GM23338 (cell line): Measurements from ENCODE around the gene UPF2. TPM values are rescaled to one million over a fixed set of nuclear protein-coding genes. Genes with fewer than 3 reads are reported as not detected.
A peak's percentile ranks its signal among the peaks of the same experiment; 100 is the strongest.

Source experiments
- ATAC-seq: fragments of 200-7000 bp; cut with Tn5 transposase; 3 replicates; pipeline ENCODE4 v1.9.1; 2020
- DNase-seq: peaks from one replicate; pipeline ENCODE4 v3.0.0-alpha.2; 2015; ENCODE audit warnings: low spot score
- H2AFZ ChIP-seq: fragments of 200-600 bp; sonication (generic); 2 replicates; pipeline ENCODE4 v1.8.0; 2016; ENCODE audit warnings: antibody characterized with exemption, mild to moderate bottlenecking, moderate library complexity
- H3F3A ChIP-seq: fragments of 200-600 bp; sonication (generic); replicated peaks from 2 replicates; pipeline ENCODE4 v1.8.0; 2017; ENCODE audit warnings: antibody characterized with exemption, mixed run types, low read depth
- H3K27ac ChIP-seq: fragments of 200-600 bp; sonication (generic); 2 replicates; pipeline ENCODE4 v1.6.1; 2016; ENCODE audit warnings: low read depth
- H3K27me3 ChIP-seq: fragments of 200-600 bp; sonication (generic); 2 replicates; pipeline ENCODE4 v1.8.0; 2016; ENCODE audit warnings: mild to moderate bottlenecking, mixed run types, moderate library complexity; ENCODE audit not compliant: insufficient read depth
- H3K36me3 ChIP-seq: fragments of 200-600 bp; sonication (generic); 2 replicates; pipeline ENCODE4 v1.8.0; 2016; ENCODE audit warnings: mild to moderate bottlenecking; ENCODE audit not compliant: insufficient read depth
- H3K4me1 ChIP-seq: fragments of 200-600 bp; sonication (generic); 2 replicates; pipeline ENCODE4 v1.8.0; 2016; ENCODE audit warnings: mild to moderate bottlenecking, moderate library complexity; ENCODE audit not compliant: insufficient read depth
- H3K4me2 ChIP-seq: fragments of 200-600 bp; sonication (generic); 2 replicates; pipeline ENCODE4 v1.7.1; 2017; ENCODE audit warnings: mixed run types
- H3K4me3 ChIP-seq: fragments of 200-600 bp; sonication (generic); 2 replicates; pipeline ENCODE4 v1.6.1; 2016; ENCODE audit warnings: mixed run types
- H3K79me2 ChIP-seq: fragments of 200-600 bp; sonication (generic); replicated peaks from 2 replicates; pipeline ENCODE4 v1.8.0; 2017; ENCODE audit warnings: mild to moderate bottlenecking; ENCODE audit not compliant: insufficient read depth
- H3K9me2 ChIP-seq: fragments of 200-600 bp; sonication (generic); 2 replicates; pipeline ENCODE4 v1.8.0; 2017; ENCODE audit not compliant: insufficient read depth
- H4K20me1 ChIP-seq: fragments of 200-600 bp; sonication (generic); replicated peaks from 2 replicates; pipeline ENCODE4 v1.8.0; 2017; ENCODE audit warnings: mild to moderate bottlenecking; ENCODE audit not compliant: insufficient read depth
- H3K27ac Mint-ChIP-seq: 2 replicates; pipeline ENCODE4 v1.8.0; 2020; ENCODE audit warnings: inconsistent platforms, mild to moderate bottlenecking, moderate library complexity, mixed read lengths
- H3K27me3 Mint-ChIP-seq: 3 replicates; pipeline ENCODE4 v1.8.0; 2022; ENCODE audit warnings: low read depth, mild to moderate bottlenecking, moderate library complexity, mixed read lengths, inconsistent platforms; ENCODE audit not compliant: insufficient read depth, poor library complexity
- H3K36me3 Mint-ChIP-seq: 3 replicates; pipeline ENCODE4 v1.8.0; 2021; ENCODE audit warnings: low read depth, mild to moderate bottlenecking, inconsistent platforms, moderate library complexity, mixed read lengths
- H3K4me1 Mint-ChIP-seq: 3 replicates; pipeline ENCODE4 v1.8.0; 2020; ENCODE audit warnings: mild to moderate bottlenecking, inconsistent platforms, mixed read lengths
- H3K4me3 Mint-ChIP-seq: 3 replicates; pipeline ENCODE4 v1.8.0; 2021; ENCODE audit warnings: moderate library complexity, mild to moderate bottlenecking, inconsistent platforms, mixed read lengths
- H3K9me3 Mint-ChIP-seq: 3 replicates; pipeline ENCODE4 v1.8.0; 2020; ENCODE audit warnings: moderate library complexity, mild to moderate bottlenecking, inconsistent platforms, mixed read lengths
- CREB1 ChIP-seq: fragments of 250-450 bp; sonication (Bioruptor Pico); IDR thresholded peaks from 2 replicates; pipeline ENCODE4 v1.5.0; 2020; ENCODE audit warnings: low read depth, mild to moderate bottlenecking, moderate library complexity
- CTCF ChIP-seq, 2 experiments: fragments of 200-600 bp in 1 of 2; sonication (generic) in 1 of 2; conservative IDR thresholded peaks; 2 replicates each; pipeline versions ENCODE4 v1.5.1 to v1.6.1; 2016 to 2017; ENCODE audit warnings: antibody characterized with exemption in 2 of 2, low read depth in 2 of 2, mild to moderate bottlenecking in 2 of 2, moderate library complexity in 1 of 2
- ETS1 ChIP-seq: IDR thresholded peaks from 2 replicates; pipeline ENCODE4 v1.6.1; 2016; ENCODE audit warnings: antibody characterized with exemption
- EZH2 ChIP-seq: fragments of 200-600 bp; sonication (generic); IDR thresholded peaks from one replicate; pipeline ENCODE4 v1.8.0; 2017; ENCODE audit warnings: antibody characterized with exemption, mild to moderate bottlenecking, low read depth; ENCODE audit not compliant: unreplicated experiment
- EZH2phosphoT487 ChIP-seq: fragments of 200-600 bp; sonication (generic); IDR thresholded peaks from one replicate; pipeline ENCODE4 v1.8.1; 2018; ENCODE audit warnings: antibody characterized with exemption; ENCODE audit not compliant: unreplicated experiment
- JUNB ChIP-seq: IDR thresholded peaks from one replicate; pipeline ENCODE4 v1.6.1; 2016; ENCODE audit warnings: antibody characterized with exemption; ENCODE audit not compliant: unreplicated experiment
- NANOG ChIP-seq: IDR thresholded peaks from 2 replicates; pipeline ENCODE4 v1.6.1; 2016; ENCODE audit warnings: antibody characterized with exemption, borderline replicate concordance
- POLR2AphosphoS5 ChIP-seq: IDR thresholded peaks from 2 replicates; pipeline ENCODE4 v1.6.1; 2016; ENCODE audit warnings: antibody characterized with exemption, low read depth
- REST ChIP-seq: IDR thresholded peaks from one replicate; pipeline ENCODE4 v1.6.1; 2018; ENCODE audit warnings: antibody characterized with exemption; ENCODE audit not compliant: unreplicated experiment
- STAT1 ChIP-seq: IDR thresholded peaks from one replicate; pipeline ENCODE4 v1.6.1; 2016; ENCODE audit warnings: antibody characterized with exemption; ENCODE audit not compliant: unreplicated experiment
- ZNF114 ChIP-seq: fragments of 250-450 bp; sonication (Bioruptor Pico); IDR thresholded peaks from 2 replicates; pipeline ENCODE4 v1.5.0; 2020; ENCODE audit warnings: mild to moderate bottlenecking, moderate library complexity
- ZNF331 ChIP-seq: fragments of 250-450 bp; sonication (Bioruptor Pico); IDR thresholded peaks from 2 replicates; pipeline ENCODE4 v1.5.0; 2020; ENCODE audit warnings: low read depth, mild to moderate bottlenecking, moderate library complexity
- ZNF462 ChIP-seq: fragments of 250-450 bp; sonication (Bioruptor Pico); IDR thresholded peaks from 2 replicates; pipeline ENCODE4 v1.5.0; 2020; ENCODE audit warnings: mild to moderate bottlenecking, moderate library complexity
- polyA plus RNA-seq: library from polyadenylated mRNA; unstranded; fragments of >200 nt; fragmentation: Nextera tagmentation; extraction: Ambion mirVana; gene quantifications from 2 replicates; pipeline ENCODE4 v1.2.1, GENCODE V29; 2016
- total RNA-seq: library from RNA; depleted of rRNA; stranded (reverse); fragments of >200 nt; shearing (Covaris generic); gene quantifications from 2 replicates; pipeline ENCODE4 v1.2.3, GENCODE V29; 2014

The UPF2 gene
- total and polyA plus RNA-seq, 2 experiments from 2014 or later: 29.0 to 78.5 TPM

GRCh38 chr10:11901833-11902475, 140.7 kb downstream of the UPF2 start:
- Histone ChIP-seq H3K4me2 (no peak overlapping the region), H4K20me1 (no peaks in the 10 kb centered on the region), H3K27ac (no peak overlapping the region), H3K79me2 (no peaks in the 10 kb centered on the region), H3K4me3 (no peak overlapping the region), H2AFZ (peak overlapping the region; percentile 80), H3K9me2 (no peaks in the 10 kb centered on the region), H3K27me3 (no peaks in the 10 kb centered on the region), H3K36me3 (no peaks in the 10 kb centered on the region), H3F3A (no peaks in the 10 kb centered on the region), H3K4me1 (0 out of 2 replicates have a peak, but pooled peaks cover 4% of the 10 kb centered on the region)
- H3K27me3 Mint-ChIP-seq: peaks cover 12% of the 10 kb centered on the region
- TF ChIP-seq STAT1 (no peak), JUNB (no peak), ZNF331 (CRISPR knock-in tag) (no peak), NANOG (no peak), POLR2AphosphoS5 (no peak), ZNF462 (CRISPR knock-in tag) (no peak), ZNF114 (CRISPR knock-in tag) (no peak), REST (no peak), EZH2 (no peak), ETS1 (no peak), CTCF (conservative IDR thresholded peaks at IDR 0.05; ENCODE audit: low read depth in 2 of 2) (no peak), CREB1 (CRISPR knock-in tag) (no peak), EZH2phosphoT487 (no peak)
- ATAC-seq (peak; percentile 30; the same call in 1 of the 3 replicates), DNase-seq (no peak)
- no peak overlapping the region for H3K27ac Mint-ChIP-seq
- no peaks in the 10 kb centered on the region for H3K9me3 Mint-ChIP-seq
- H3K4me3 Mint-ChIP-seq: no peak overlapping the region
- no peaks in the 10 kb centered on the region for H3K36me3 Mint-ChIP-seq
- H3K4me1 Mint-ChIP-seq: peaks cover 12% of the 10 kb centered on the region
